Measurements from ENCODE around the gene UBE2E2.

UBE2E2 gene

DNA sequence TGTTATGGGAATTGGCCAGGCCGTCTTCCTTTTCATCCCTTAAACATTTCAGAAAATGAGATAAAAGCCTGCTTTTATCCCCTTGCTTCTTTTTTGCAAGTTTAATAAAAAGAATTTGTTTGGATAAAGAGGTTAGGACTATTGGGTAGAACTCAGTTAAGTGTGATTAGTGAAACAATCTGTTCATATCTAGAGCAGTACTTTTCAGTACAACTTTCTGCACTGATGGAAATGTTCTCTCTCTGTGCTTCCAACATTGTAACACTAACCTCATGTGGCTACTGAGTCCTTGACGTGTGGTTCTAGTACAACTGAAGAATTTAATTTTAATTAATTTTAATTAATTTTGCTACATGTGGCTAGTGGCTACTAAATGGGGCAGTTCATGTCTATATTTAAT lies 246.9 kb downstream of the UBE2E2 start:
- DNase-seq: no peak

DNA sequence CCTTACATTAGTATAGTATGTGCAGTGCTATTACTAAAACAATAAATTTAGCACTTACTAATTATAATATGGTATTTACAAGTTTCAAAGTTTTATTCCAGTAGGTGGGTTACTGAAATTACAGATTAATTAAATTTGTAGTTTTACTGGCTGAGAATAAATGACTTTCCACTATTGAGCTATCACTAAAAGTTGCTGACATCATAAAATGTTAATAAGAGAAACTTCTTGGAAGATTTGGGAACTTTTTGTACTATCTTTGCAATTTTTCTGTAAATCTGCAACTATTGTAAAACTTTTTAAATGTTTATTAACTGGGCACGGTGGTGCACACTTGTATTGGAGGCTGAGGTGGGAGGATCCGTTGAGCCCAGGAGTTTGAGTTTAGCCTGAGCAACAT lies 247.7 kb downstream of the UBE2E2 start:
- no peak for DNase-seq

DNA sequence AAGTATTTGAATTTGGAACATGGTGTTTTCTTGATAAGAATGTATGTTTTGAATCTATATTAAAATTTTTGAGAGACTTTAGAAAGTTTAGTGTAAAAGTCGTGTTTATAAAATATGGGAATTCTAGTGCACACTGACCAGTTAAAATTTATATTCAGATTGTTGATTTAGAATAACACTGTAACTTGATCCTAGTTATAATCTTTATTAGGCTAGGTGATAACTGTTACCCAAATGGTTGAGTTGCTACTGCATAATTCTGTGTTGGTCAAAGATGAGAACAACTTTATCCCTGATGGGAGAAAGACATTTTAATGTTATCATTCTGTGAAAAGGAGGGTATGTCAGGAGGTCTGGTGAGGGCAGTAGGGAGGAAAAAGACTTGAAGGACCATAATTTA lies 249.3 kb downstream of the UBE2E2 start:
- DNase-seq: no peak

DNA sequence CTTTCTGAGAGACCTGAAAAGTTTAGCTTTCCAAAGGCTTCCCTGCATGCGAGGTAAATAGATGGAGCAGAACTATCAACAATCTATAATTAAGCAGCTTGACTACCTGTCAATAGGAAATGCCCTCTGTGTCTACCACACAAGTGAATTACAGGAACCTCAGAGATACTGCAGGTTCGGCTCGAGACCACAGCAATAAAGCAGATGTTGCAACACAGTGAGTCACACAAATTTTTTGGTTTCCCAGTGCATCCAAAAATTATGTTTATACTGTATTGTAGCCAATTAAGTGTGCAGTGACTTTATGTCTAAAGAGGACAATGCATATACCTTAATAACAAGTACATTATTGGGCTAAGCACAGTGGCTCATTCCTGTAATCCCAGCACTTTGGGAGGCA lies 252.0 kb downstream of the UBE2E2 start:
- DNase-seq: no peak

DNA sequence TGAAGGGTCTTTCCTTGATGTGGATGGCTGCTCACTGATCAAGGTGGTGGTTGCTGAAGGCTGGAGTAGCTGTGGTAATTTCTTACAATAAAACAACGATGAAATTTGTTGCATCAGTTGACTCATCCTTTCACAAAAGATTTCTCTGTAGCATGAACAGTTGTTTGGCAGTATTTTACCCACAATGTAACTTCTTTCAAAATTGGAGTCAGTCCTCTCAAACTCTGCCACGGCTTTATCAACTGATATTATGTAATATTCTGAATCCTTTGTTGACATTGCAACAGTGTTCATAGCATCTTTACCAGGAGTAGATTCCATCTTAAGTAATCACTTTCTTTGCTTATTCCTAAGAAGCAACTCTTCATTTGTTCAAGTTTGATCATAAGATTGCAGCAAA lies 252.6 kb downstream of the UBE2E2 start:
- no peak for DNase-seq

DNA sequence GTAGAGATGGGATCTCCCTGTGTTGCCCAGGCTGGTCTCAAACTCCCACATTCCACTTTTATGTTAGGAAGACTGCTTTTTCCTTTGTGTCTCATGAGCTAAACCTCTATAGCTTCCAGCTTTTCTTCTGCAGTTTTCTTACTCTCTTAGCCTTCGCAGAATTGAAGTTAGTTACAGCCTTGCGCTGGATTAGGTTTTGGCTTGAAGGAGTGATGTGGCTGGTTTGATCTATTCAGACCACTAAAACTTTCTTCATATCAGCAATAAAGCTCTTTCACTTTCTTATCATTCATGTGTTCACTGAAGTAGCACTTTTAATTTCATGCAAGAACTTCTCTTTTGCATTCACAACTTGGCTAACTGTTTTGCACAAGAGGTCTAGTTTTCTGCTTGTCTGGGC lies 254.6 kb downstream of the UBE2E2 start:
- DNase-seq: no peak

DNA sequence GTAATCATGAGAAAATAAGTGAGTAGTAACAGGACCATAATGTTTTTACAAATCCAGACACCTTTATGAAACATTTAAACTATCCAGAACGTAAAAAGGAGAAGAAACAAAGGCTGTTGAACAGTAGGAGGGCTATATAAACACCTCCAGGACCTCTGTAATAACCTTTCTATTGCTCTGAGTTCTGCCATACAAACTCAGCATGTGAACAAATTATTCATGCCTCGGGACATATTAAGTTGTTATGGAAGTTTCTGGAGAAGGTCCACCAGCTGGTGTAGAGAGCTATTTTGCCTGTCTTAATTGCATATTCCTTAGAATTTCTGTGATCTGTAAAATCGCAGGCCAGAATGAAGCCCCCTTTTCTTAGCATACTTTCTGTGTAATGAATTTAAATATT lies 256.3 kb downstream of the UBE2E2 start:
- no peak for DNase-seq

DNA sequence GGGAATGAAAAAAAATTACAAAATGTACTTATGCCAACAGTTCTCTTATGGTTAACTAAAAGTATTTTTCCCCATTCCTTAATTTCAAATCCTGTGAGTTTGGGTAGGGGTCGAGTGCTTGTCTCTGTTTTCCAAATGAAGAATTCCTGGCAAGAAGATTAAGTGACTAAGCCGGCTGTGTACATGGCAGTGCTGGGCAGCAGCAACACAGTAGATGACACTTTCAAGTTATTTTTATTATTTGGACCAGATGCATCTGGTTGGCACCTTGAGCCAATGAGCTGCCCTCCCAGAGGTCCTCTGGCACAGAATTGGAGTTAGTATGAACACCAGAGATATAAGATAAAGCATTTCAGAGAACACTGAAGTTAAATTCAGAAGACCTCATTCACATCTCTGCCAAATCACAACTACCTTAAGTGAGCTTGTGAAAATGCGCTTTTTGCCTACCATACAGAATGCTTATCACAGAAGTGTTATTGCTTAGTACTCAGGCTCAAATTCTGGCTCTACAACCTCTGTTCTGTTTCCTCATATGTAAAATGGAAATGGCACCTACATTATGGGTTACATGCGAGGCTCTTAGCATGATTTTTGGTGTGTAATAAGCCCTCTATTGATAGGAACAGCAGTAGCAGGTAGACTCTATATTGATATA lies 256.9 kb downstream of the UBE2E2 start:
- DNase-seq: no peak

DNA sequence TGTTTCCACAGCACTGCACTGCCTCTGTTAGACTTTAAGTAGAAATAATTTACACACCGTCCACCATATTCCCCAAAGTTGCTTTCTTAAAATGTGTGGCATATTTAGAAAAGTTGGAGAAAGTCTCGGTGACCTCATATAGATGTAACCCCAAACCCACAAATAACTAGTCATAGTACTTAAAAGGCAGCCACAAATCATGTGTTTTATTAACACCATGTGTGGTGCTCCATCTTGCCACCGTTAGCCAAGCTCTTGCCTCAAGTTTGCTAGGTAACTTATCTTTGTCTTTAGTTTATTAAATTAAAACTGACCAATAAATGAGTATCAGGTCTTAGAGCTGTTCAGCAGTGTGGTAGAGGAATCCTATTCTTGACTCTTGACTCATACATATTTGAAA lies 257.9 kb downstream of the UBE2E2 start:
- DNase-seq: no peak

DNA sequence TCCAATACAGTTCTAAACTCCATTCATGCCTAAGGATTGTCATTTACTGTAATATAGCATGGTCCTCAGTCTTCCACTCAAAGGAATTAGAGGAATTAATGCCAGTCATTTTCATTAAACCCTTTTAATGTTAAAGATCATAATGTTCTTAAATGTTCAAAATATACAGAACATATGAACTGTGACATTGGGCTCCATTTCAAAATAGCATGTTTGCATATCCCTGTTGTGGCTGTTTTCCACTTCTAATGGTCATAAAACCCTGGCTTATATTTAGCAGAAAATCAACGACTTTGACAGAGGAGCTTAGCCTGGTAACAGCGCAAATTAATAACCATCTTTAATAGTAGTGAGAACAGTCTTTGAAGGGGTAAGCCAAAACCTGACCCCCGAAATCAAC lies 260.7 kb downstream of the UBE2E2 start:
- DNase-seq: no peak

DNA sequence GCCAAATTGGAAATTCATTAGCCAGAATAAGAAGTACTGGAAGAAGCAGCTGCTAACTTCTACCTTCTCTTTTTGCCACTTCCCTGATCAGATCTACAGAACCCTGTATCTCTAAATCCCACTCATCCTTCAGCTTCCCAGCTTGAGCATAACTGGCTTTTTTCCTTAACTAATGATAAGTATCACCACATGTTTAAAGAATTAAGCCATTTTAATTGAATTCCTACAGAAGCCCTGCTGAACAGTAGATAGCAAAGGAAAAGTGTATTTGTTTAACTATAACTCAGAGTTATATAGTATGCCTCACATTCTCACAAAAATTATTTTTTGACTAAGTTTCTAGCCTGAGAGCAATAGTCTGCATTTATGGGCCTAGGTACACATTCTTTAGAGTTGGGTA lies 262.4 kb downstream of the UBE2E2 start:
- DNase-seq: no peak

DNA sequence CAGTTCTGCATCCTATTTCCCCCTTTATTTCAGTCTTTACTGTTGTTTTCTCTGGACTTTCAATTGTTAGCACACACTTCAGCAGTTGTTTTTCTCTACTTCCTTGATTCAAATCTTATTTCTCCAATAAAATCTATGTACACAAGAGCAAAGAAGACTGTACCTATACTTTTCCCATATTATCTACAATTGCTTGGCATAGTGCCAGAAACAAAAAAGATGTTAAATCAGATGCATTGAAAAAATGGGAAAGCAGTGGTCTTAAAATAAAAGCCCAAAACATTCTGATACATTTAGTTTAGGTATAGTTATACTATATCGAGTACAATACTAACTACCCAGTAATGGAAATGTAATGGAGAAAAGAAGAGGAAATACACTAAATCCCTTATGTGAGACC lies 265.1 kb downstream of the UBE2E2 start:
- DNase-seq: no peak

DNA sequence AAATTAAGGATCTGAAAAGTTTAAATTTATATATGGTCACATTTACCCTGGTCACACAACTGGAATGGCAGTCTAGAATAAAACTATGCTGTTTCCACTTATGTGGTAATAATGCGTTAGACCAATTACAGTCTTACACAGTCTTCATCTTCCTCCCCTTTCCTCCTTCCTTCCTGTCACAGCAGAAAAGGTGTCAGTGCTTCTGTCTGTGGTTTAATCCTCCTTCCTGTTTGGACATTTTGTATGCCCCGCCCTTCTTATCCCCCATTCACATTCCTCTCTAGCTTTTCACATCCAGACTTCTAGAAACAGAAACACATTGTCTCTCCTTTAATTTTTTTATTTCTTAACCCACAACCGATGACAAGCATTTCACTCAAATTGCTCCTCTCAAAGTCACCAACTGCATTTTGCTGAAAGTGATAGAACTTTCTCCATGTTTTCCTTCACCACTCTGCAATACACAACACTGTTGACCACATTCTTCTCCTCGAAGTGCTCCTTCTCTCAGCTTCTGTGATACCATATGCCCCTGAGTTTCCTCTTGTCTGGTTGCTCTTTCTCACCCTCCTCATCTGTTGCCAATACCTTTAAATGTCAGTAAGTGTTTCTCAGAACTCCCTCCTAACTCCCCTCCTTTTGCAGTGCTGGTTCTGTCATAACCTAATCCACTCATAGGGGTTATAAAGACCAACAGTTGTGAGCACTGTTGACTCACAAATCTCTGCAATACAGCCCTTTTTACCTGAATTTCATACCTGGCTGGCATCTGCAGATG lies 271.6 kb downstream of the UBE2E2 start:
- no peak for DNase-seq

DNA sequence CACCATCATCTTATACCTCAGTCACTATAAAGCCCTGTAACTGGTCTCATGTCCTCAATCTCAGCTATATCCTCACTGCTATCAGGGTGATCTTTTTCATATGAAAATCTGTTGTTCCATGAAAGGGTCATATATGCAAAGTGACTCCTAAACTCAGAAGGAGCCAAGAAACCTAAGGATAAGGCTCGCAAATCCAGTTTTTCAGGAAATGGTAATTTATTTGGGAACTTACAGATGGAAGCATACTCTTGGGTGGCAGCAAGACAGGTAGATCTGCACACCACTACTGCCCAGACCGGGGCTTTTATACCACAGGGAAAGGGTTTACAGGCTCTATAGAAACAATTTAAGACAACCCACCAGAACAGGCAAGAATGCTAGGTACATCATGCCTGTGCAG lies 272.3 kb downstream of the UBE2E2 start:
- no peak for DNase-seq

DNA sequence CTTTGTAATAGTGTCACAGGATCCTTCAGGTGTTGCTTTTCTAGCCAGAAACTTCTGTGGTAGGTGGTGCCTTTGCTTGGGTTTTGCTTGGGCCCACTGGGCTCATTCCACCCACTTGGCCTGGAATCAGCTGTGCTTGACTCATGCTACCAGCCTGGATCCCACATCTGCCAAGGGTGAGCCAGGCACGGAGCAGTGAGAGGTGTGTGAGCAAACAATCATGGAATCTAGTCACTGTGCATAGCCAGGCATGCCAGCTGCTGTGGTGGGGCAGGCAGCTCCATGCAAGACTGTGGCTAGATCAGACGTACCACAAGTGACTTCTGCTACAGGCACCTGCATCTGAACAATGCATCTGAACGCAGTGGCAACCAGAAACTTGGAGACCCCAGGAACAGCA lies 275.9 kb downstream of the UBE2E2 start:
- no peak for DNase-seq

DNA sequence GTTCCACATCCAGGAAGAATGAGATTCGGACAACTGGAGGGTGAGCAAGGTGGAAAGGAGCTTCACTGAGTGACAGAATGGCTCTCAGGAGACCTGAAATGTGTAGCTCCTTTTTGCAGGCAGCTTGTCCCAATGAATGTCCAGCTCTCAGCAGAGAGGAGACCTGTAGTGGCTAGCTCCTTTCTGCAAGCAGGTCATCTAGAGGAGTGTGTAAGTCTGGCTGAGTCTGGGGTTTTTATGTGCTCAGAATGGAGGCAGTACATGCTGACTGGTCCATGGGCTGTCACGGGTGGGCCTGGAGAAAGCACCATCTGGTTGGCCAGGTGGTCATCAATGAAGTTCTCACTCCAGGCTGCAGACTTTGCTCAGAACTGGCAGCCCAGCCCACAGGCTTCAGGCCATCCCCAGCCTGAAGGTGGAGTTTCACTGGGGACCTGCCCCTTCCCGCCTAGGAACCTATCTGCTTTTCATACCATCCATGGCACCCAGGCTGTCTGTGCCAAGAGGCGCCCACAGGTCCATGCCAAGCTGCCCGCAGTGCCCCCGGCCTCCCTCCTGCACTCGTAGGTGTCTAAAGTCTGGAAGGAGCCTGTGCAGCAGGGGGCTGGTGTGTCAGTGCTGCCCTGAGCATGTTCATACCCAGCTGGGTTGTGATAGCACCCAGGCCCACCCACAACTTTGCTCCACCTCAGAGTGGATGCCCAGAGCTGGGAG lies 276.6 kb downstream of the UBE2E2 start:
- DNase-seq: no peak

DNA sequence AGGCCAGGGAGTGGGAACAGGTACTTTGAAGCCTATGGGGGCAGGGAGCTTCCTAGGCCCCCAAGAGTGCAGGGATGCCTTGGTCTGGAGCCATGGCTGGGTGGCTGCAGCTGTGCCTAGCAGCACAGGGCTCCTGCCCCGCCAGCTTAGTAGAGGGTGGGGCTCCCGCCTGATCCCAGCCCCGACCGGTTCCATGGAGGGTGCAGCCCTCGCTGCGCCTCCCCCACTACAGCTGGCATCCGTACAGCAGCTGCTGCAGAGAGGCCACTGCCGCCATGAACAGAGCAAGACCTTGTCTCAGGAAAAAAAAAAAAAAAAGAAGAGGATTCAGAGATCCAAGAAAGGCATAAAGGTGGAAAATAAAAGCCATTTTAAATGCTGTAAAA lies 277.2 kb downstream of the UBE2E2 start:
- DNase-seq: no peak

DNA sequence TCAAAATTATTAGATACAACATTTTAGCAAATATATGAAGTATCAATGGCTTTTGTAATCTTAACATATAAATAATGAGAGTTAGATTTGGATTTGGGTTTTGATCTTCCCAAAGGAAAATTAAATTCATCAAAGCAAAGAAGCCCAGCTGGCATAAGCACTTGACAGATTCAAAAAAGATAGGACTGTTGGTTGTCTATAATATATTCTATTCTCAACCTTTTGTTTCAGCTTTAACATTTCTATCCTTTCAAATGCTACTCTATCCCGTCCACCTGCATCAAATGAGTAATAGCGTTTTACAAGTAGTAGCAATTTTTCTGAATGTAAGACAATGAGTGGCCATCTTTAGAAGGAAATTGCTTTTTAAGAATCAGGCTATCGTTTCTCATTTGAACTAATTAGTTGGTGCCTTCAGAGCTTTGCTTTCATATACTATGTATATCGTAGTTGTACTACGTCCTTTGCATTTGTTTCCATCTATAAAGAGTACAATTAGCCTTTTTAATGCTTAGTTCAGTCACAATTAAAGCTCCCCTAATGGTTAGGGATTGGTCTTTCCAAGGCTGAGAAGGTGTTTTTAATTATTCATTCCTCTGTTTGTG lies 278.0 kb downstream of the UBE2E2 start:
- no peak for DNase-seq

DNA sequence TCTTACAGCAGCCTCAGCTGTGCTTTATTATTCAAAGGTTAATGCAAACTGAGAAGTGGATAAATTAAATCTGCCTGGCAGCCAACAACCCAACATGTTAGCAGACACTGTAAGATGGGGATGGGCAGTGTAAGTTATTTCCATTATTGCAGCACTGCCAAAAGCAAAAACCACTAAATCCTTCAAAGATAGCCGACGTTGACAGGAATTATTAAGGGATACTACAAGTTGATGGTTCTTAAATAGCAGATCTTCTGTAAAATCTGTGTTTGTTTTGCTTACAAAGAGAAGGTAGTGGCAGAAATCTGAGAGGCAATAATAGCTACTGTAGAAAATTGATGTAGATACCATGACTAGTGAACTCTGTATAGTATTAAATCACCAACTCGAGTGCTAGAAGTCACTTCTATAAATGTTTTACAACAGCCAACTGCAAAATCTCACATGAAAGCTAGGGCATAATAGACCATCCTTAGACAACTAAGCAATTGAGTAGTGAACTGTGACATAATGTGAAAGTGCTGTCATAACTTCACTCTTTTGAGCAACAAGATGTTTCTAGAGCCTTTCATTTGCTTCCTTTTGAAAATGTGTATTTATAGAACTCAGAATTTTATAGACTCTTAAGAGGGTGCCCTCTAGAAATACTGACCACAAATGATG lies 278.6 kb downstream of the UBE2E2 start:
- no peak for DNase-seq

DNA sequence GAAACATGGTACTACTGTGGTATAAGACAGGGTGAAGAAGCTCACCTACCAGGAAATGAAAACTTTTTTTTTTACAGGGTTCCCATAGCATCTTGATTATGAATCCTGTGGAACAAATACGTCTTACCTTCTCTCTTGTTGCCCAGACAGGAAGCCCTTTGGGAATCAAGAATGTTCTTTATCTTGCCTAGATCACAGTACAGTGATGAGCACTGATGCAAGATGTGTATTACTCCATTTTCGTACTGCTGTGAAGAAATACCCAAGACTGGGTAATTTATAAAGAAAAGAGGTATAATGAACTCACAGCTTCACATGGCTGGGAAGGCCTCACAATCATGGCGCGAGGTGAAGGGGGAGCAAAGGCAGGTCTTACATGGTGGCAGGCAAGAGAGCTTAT lies 281.3 kb downstream of the UBE2E2 start:
- no peak for DNase-seq

DNA sequence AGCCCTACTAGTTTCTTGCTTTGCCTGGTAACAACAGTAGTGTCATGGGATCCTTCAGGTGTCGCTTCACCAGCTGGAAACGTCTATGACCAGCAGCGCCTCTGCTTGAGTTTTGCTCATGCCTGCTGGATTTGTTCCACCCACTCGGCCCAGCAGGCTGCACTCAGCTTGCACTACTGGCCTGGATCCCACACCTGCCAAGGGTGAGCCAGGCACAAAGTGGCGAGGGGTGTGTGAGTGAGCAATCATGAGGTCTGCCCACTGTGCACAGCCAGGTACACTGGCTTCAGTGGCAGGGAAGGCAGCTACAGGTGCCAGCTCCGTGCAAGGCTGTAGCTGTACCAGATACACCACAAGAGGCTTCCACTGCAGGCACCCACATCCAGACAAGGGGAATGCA lies 282.8 kb downstream of the UBE2E2 start:
- DNase-seq: no peak

DNA sequence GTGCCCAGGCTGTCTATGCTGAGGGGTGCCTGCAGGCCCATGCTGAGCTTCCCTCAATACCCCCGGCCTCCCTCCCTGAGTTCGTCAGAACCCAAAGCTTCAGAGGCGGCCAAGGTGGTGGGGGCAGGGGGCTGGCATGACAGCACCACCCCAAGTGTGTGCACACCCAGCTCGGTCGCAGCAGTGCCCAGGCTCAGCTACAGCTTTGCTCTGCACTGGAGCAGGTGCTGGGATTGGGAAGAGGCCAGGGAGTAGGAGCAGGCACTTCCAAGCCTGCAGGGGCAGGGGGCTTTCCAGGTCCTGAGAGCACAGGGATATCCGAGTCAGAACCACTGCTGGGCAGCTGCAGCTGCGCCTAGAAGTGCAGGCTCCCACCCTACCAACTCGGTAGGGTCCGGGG lies 283.9 kb downstream of the UBE2E2 start:
- DNase-seq: no peak

DNA sequence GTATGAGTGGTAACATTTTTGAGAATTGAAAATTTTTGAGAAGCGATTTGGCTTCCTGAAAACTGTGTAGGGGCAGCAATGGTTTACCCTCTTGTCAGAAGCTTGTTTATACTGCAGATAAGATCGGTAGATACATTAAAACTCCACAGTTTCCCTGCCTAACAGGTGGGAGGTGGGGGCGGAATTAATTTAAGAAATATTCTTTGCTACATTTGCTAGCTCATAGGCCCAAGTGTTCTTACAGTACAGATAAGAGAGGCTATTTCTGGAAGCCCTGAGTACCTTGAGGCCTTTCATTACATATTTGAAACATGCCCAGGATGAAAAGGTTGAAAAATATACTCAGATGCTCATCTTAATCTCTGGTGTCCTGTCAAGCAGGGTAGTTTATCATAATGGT lies 285.5 kb downstream of the UBE2E2 start:
- DNase-seq: no peak

All from NCI-H2107 (cell line).